HUES6 (cell line): ENCODE data around the gene TMEM138.
A peak's percentile ranks its signal among the peaks of the same experiment; 100 is the strongest.

Experiments used
- H3K27ac ChIP-seq: 2 replicates; pipeline ENCODE4 v1.7.0; 2013; ENCODE audit warnings: low read depth, mild to moderate bottlenecking, low read length, inconsistent platforms
- H3K27me3 ChIP-seq: 2 replicates; pipeline ENCODE4 v1.6.1; 2013; ENCODE audit warnings: low read length; ENCODE audit not compliant: control insufficient read depth, insufficient read depth
- H3K36me3 ChIP-seq: 2 replicates; pipeline ENCODE4 v1.6.1; 2013; ENCODE audit warnings: low read length; ENCODE audit not compliant: control insufficient read depth, insufficient read depth
- H3K4me1 ChIP-seq: 2 replicates; pipeline ENCODE4 v1.6.1; 2013; ENCODE audit warnings: low read length; ENCODE audit not compliant: control insufficient read depth, insufficient read depth
- H3K4me3 ChIP-seq: 2 replicates; pipeline ENCODE4 v1.5.1; 2013; ENCODE audit warnings: low read depth, low read length
- H3K9ac ChIP-seq: one replicate; pipeline ENCODE4 v1.6.1; 2013; ENCODE audit warnings: mild to moderate bottlenecking, low read length
- H3K9me3 ChIP-seq: 2 replicates; pipeline ENCODE4 v1.6.1; 2013; ENCODE audit warnings: low read depth, low read length; ENCODE audit not compliant: control insufficient read depth, insufficient read depth

Gene TMEM138

DNA sequence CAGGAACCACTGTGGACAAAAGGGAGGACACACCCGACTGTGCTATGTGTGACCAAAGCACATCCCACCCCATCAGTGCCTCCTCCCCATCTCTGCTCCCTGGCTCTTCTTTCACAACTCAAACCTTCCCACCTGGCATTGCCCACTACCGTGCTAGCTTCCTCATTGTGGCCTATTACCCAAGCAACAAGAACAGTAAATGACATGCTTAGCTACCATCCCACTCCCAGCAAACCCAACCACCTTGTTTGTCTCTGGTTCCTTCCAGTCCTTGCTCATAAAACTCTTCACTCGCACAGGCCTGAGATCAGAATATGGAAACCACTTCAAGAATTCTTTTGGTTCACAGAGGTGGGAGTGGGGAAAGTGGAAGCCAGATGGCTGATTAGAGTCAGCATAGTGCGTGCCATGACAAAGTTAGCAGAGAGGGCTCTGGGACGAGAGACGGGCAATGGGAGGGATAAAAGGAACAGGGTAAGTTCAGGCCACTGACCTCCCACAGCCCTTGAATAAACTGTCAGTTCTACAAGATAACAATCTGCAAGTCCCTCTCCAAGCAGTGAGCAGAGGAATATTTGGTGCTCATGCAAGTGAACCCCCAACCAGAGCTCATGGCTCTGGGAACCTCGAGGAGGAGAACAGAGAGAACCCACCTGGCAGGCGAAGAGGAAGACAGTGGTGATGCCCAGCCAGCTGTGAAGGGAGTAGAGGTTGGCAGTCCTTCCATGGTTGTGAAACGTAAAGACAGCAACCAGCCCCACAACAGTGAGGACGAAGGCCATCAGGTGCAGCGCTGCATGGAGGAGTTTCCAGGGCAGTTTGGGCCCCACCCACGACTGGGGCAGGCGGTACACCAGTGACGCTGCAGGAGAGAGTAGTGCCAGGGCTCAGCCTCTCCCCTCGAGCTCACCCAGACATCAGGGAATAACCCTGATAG, 8.8 kb upstream of the TMEM138 start:
- Histone ChIP-seq H3K9me3 (no peaks in the 10 kb centered on the region), H3K4me1 (no peaks in the 10 kb centered on the region), H3K9ac (no peak overlapping the region), H3K27ac (no peak overlapping the region), H3K27me3 (no peaks in the 10 kb centered on the region), H3K4me3 (no peak overlapping the region), H3K36me3 (peaks cover 38% of the 10 kb centered on the region)

DNA sequence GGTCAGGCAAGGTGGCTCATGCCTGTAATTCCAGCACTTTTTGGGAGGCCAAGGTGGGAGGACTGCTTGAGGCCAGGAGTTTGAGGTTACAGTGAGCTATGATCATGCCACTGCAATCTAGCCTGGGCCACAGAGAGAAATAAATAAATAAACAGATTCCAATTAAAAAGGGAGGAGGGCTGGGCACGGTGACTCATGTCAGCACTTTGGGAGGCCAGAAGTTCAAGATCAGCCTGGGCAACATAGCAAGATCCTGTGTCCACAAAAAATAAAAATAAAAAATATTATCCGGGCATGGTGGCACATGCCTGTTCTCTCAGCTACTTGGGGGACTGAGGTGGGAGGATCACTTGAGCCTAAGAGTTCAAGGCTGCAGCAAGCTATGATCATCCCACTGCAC, 8.0 kb upstream of the TMEM138 start:
- Histone ChIP-seq H3K4me1 (no peaks in the 10 kb centered on the region), H3K4me3 (no peak overlapping the region), H3K9ac (no peak overlapping the region), H3K36me3 (peaks cover 32% of the 10 kb centered on the region), H3K27me3 (no peaks in the 10 kb centered on the region), H3K27ac (no peak overlapping the region), H3K9me3 (no peaks in the 10 kb centered on the region)

DNA sequence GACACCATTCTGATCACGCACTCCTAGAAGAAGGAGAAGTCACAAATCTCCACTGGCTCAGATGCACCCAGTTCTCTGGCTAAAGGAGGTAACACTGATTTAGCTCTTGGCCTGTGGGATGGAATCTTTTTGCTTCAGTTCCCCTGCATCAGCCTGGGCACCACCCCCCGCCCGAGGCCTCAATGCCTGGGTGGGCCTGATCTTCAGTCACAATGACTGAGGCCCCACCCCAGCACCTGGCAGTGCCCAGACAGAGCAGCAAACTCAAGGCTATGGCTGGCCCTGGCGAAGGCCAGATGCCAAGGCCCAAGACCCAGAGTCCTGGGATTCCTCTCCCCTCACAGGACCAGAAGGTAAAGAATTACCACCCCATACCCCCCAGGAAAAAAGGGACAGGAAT, 5.5 kb upstream of the TMEM138 start:
- no peak overlapping the region for H3K9ac ChIP-seq
- no peak overlapping the region for H3K27ac ChIP-seq
- H3K4me1 ChIP-seq: 0 out of 2 replicates have a peak, but pooled peaks cover 3% of the 10 kb centered on the region
- H3K36me3 ChIP-seq: peaks cover 18% of the 10 kb centered on the region
- H3K9me3 ChIP-seq: no peaks in the 10 kb centered on the region
- H3K27me3 ChIP-seq: no peaks in the 10 kb centered on the region
- no peak overlapping the region for H3K4me3 ChIP-seq

DNA sequence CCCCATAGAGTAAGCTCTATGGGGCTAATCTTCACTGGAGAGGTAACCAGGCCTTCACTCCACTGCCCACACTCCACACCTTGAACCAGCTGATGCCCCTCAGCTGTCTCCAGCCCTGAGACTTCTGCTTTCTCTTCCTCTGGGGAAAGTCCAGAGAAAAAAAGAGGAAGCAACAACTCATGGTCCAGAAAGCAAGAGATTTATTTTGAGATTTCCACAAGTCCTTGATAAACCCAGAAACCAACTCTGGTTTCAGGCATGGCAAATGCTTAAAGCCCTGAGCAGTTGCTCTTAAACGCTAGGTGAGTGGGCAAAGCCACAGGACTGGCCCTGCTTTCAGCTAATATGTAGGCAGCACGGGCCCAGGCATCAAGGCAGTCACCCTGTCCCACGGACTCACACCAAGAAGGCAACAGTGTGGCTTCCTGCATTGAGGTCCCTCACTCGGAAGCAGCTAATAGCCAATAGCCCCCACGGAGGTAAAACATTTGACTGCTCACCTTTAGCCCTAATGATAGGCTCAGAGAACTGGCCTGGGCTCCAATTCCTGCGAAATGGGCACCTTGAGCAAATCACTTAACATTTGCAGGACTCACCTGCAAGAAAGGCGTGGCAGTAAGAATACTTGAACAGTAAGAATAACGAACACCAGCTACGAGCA, 4.8 kb upstream of the TMEM138 start:
- peaks cover 14% of the 10 kb centered on the region for H3K36me3 ChIP-seq
- H3K4me1 ChIP-seq: 0 out of 2 replicates have a peak, but pooled peaks cover 3% of the 10 kb centered on the region
- no peaks in the 10 kb centered on the region for H3K9me3 ChIP-seq
- no peak overlapping the region for H3K9ac ChIP-seq
- no peak overlapping the region for H3K4me3 ChIP-seq
- H3K27ac ChIP-seq: no peak overlapping the region
- H3K27me3 ChIP-seq: no peaks in the 10 kb centered on the region

DNA sequence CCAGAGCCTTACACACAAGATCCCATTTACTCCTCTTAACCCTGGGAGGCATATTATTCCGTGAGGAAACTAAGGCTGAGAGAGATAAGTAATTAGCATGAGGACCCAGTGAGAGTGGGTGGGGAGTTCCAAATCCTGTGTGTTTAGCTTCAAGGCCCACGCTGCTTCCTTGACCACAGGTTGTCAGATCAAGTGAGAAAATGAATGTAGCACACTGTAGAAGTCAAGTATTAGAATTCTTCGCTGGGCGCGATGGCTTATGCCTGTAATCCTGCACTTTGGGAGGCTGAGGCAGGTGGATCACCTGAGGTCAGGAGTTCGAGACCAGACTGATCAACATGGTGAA, 4.3 kb upstream of the TMEM138 start:
- Histone ChIP-seq H3K27me3 (no peaks in the 10 kb centered on the region), H3K27ac (no peak overlapping the region), H3K4me1 (0 out of 2 replicates have a peak, but pooled peaks cover 3% of the 10 kb centered on the region), H3K9ac (no peak overlapping the region), H3K9me3 (no peaks in the 10 kb centered on the region), H3K36me3 (peaks cover 10% of the 10 kb centered on the region), H3K4me3 (no peak overlapping the region)

DNA sequence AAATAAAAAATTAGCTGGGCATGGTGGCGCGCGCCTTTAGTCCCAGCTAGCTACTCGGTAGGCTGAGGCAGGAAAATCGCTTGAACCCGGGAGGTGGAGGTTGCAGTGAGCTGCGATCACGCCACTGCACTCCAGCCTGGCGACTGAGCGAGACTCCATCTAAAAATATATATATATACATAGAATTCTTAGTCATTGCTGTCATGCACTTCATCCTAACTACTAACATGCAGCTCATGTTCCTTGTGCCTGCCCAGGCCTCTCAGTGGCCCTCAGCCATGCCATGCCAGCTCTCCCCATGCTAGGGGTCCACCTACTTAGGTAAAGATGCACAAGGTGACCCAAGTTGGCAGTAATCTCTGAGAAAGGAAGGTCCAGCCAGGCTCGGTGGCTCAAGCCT, 3.6 kb upstream of the TMEM138 start:
- no peak overlapping the region for H3K9ac ChIP-seq
- H3K36me3 ChIP-seq: peaks cover 4% of the 10 kb centered on the region
- no peaks in the 10 kb centered on the region for H3K27me3 ChIP-seq

DNA sequence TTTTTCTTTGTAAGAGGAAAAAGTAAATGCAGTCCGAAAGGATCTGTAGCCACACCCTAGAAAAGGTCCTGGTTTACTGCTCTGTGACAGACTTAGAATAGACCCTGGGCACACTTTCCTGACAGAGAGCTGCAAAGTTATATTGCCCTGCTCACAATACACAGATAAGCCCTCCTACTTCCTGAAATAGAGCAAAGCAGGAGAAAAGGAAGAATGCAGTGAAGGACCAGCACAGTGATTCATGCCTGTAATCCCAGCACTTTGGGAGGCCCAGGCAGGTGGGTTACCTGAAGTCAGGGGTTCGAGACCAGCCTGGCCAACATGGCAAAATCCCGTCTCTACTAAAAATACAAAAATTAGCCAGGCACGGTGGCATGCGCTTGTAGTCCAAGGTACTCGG, 2.7 kb upstream of the TMEM138 start:
- Histone ChIP-seq H3K27me3 (no peaks in the 10 kb centered on the region), H3K4me1 (0 out of 2 replicates have a peak, but pooled peaks cover 3% of the 10 kb centered on the region), H3K9ac (no peak overlapping the region), H3K27ac (no peak overlapping the region), H3K4me3 (no peak overlapping the region), H3K9me3 (no peaks in the 10 kb centered on the region), H3K36me3 (peaks cover 11% of the 10 kb centered on the region)

More for the DNA sequence above, 3.6 kb upstream of the TMEM138 start:
- Histone ChIP-seq H3K27ac (no peak overlapping the region), H3K4me1 (0 out of 2 replicates have a peak, but pooled peaks cover 3% of the 10 kb centered on the region), H3K9me3 (no peaks in the 10 kb centered on the region), H3K4me3 (no peak overlapping the region)

DNA sequence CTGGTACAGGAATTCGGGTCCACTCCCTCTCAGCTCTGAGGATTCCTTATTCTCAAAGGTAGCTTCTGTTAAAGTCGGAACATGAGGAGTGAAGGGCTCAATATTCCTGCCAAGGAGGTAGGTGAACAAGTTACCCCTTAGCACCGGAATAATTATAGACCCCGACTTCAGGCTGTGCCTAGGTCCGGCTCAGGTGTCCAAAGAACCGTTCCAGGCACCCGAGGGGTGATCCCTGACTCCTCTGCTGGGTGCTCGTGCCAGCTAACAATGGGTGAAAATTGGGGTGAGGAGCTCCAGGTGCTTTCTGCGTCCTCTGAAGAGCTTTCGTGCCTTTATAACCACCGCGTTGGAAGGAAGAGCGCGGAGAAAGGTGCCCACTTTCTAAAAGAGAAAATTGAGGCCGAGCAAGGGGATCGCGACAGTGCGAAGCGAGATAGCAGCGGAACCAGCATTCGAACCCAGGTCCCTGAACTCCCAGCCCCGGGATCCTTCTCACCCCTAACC, 885 bp upstream of the TMEM138 start:
- peak overlapping the region; percentile 99 for H3K27ac ChIP-seq
- H3K36me3 ChIP-seq: peaks cover 24% of the 10 kb centered on the region
- H3K27me3 ChIP-seq: no peaks in the 10 kb centered on the region
- 0 out of 2 replicates have a peak, but pooled peaks cover 3% of the 10 kb centered on the region for H3K4me1 ChIP-seq
- no peaks in the 10 kb centered on the region for H3K9me3 ChIP-seq
- peak overlapping the region; percentile 76 for H3K4me3 ChIP-seq
- peak overlapping the region; percentile 98 for H3K9ac ChIP-seq

DNA sequence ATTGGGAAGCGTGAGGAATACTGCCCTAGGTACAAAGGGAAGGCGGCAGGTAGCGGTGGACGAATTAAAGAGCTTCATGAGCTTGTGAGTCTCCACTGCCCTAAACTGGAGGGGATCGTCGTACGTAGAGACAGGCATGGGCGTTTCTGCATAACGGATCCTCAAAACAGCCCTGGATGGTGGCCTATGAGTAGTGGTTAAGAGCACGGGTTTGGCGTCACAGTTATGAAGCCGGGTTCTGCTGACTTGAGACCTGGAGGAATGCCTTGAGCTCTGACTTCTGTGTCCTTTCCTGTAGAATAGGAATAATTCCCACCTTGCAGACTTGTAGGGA, 335 bp downstream of the TMEM138 start:
- Histone ChIP-seq H3K4me1 (0 out of 2 replicates have a peak, but pooled peaks cover 3% of the 10 kb centered on the region), H3K9me3 (no peaks in the 10 kb centered on the region), H3K27me3 (no peaks in the 10 kb centered on the region), H3K36me3 (peaks cover 36% of the 10 kb centered on the region), H3K27ac (peak overlapping the region; percentile 99; the same call in 1 of the 2 replicates), H3K9ac (peak overlapping the region; percentile 98), H3K4me3 (peak overlapping the region; percentile 76)

DNA sequence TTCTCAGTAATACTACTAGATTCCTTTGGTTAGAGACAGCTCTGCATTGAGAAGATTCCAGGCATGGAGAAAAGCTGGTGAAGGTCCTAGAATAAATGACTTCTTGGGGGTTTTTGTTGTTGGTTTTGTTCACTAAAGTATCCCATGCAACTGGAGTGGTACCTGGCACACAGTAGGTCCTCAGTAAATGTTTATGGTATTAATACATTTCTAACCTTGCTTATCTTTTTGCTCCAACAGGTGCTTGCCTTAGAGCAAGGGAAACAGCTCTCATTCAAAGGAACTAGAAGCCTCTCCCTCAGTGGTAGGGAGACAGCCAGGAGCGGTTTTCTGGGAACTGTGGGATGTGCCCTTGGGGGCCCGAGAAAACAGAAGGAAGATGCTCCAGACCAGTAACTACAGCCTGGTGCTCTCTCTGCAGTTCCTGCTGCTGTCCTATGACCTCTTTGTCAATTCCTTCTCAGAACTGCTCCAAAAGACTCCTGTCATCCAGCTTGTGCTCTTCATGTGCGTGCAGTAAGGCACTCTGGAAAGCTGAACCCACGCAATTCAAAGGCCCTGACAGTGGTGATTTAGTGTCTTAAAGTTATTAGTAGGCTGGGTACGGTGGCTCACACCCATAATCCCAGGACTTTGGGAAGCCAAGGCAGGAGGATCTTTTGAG, 2.0 kb downstream of the TMEM138 start:
- Histone ChIP-seq H3K27ac (no peak overlapping the region), H3K9me3 (no peaks in the 10 kb centered on the region), H3K27me3 (no peaks in the 10 kb centered on the region), H3K4me3 (no peak overlapping the region), H3K4me1 (0 out of 2 replicates have a peak, but pooled peaks cover 3% of the 10 kb centered on the region), H3K9ac (no peak overlapping the region), H3K36me3 (peaks cover 51% of the 10 kb centered on the region)
